Measurements from ENCODE around the gene MAPKAPK2. TPM values are rescaled to one million over a fixed set of nuclear protein-coding genes. Genes with fewer than 3 reads are reported as not detected.

Gene MAPKAPK2
- polyA plus RNA-seq, 3 donors, result 1.6 to 56.9 (median 2.2) TPM

- H3K36me3 Mint-ChIP-seq, result peaks cover 23 to 57% of the 10 kb centered on the region in 2 donors
- H3K4me3 Mint-ChIP-seq, result no peak overlapping the region
- H3K27me3 Mint-ChIP-seq (ENCODE audit: low read depth in 3 of 3), result peaks cover 0 to 3% (median 0%) of the 10 kb centered on the region in 3 donors
- Histone ChIP-seq H3K4me3 (replicated peaks in 1 of 3; ENCODE audit: low read depth in 2 of 3, low read length in 3 of 3) (peak overlapping the region in 1 of 3 experiments; percentile 36), H3K79me2 (ENCODE audit: insufficient read depth, low read length) (peaks cover 100% of the 10 kb centered on the region), H3K27me3 (ENCODE audit: control insufficient read depth in 2 of 2, insufficient read depth in 2 of 2, low read length in 2 of 2) (no peaks in the 10 kb centered on the region), H3K9ac (ENCODE audit: insufficient read depth, low read length, poor library complexity, severe bottlenecking) (no peak overlapping the region), H4K20me1 (ENCODE audit: insufficient read depth, low read length) (peaks cover 100% of the 10 kb centered on the region), H3K4me2 (replicated peaks; ENCODE audit: extremely low read depth, low read length, poor library complexity, severe bottlenecking) (peak overlapping the region; percentile 44), H3K27ac (ENCODE audit: low read depth in 1 of 2, low read length in 2 of 2) (peak overlapping the region in 1 of 2 donors; percentile 12), H2AFZ (ENCODE audit: insufficient read depth, low read depth, low read length, poor library complexity, severe bottlenecking) (no peak overlapping the region), H3K4me1 (ENCODE audit: control insufficient read depth in 1 of 2, insufficient read depth in 2 of 2, low read length in 2 of 2) (peaks cover 70 to 87% of the 10 kb centered on the region in 2 donors), H3K9me3 (replicated peaks in 1 of 2; ENCODE audit: control insufficient read depth in 1 of 2, insufficient read depth in 1 of 2, low read length in 2 of 2) (no peaks in the 10 kb centered on the region), H3K36me3 (replicated peaks in 1 of 2; ENCODE audit: control insufficient read depth in 1 of 2, insufficient read depth in 2 of 2, low read length in 2 of 2) (peaks cover 0 to 9% of the 10 kb centered on the region in 2 donors)
- H3K9me3 Mint-ChIP-seq, result peaks cover 0 to under 1% (median 0%) of the 10 kb centered on the region in 7 donors
- peaks cover 95% of the 10 kb centered on the region for H3K4me1 Mint-ChIP-seq
- intact Hi-C loops (cut with micrococcal nuclease), result no loop called here
- H3K27ac Mint-ChIP-seq, result peak overlapping the region in 2 of 7 donors; percentile 13 to 73
- no peak for DNase-seq
- 46% methylated on average over 2 of the region's 2 CpGs for WGBS (ENCODE audit: insufficient coverage)
- TF ChIP-seq, protein P1, sequence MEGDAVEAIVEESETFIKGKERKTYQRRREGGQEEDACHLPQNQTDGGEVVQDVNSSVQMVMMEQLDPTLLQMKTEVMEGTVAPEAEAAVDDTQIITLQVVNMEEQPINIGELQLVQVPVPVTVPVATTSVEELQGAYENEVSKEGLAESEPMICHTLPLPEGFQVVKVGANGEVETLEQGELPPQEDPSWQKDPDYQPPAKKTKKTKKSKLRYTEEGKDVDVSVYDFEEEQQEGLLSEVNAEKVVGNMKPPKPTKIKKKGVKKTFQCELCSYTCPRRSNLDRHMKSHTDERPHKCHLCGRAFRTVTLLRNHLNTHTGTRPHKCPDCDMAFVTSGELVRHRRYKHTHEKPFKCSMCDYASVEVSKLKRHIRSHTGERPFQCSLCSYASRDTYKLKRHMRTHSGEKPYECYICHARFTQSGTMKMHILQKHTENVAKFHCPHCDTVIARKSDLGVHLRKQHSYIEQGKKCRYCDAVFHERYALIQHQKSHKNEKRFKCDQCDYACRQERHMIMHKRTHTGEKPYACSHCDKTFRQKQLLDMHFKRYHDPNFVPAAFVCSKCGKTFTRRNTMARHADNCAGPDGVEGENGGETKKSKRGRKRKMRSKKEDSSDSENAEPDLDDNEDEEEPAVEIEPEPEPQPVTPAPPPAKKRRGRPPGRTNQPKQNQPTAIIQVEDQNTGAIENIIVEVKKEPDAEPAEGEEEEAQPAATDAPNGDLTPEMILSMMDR (IDR thresholded peaks at IDR 0.05), result no peak
Observed at GRCh38 chr1:206700445-206701036, 15.8 kb downstream of the MAPKAPK2 start.

DNA sequence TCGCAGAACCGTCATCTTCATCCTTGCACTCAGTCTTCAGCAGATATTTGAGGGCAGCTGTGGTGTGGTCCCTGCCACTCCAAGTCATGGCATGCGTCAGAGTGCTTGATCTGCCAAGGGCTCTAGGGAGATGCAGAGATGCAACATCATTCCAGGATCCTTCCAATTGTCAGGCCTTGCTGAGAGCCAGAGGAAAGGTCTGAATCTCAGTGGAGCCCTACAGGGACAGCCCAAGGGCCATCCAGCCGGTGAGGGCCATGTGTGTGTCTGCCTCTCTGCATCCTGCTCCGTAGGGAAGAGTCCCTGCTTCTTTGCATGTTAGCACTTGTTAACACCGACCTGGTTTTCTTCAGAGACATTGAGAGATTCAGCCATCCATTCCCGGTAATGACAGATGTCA lies 17.6 kb downstream of the MAPKAPK2 start:
- H3K9me3 ChIP-seq (replicated peaks in 1 of 2; ENCODE audit: control insufficient read depth in 1 of 2, insufficient read depth in 1 of 2, low read length in 2 of 2), result no peaks in the 10 kb centered on the region
- no peak overlapping the region for H3K4me3 ChIP-seq (replicated peaks in 1 of 3; ENCODE audit: low read depth in 2 of 3, low read length in 3 of 3)
- TF ChIP-seq, protein P1 (IDR thresholded peaks at IDR 0.05), result no peak
- H3K9ac ChIP-seq (ENCODE audit: insufficient read depth, low read length, poor library complexity, severe bottlenecking), result no peak overlapping the region
- H3K36me3 Mint-ChIP-seq, result peaks cover 15 to 51% of the 10 kb centered on the region in 2 donors
- peaks cover 100% of the 10 kb centered on the region for H3K79me2 ChIP-seq (ENCODE audit: insufficient read depth, low read length)
- intact Hi-C loops (cut with micrococcal nuclease), result no loop called here
- no peak overlapping the region for H3K4me3 Mint-ChIP-seq
- peaks cover 95% of the 10 kb centered on the region for H3K4me1 Mint-ChIP-seq
- DNase-seq, result no peak
- peaks cover 0 to 2% (median 0%) of the 10 kb centered on the region in 7 donors for H3K9me3 Mint-ChIP-seq
- no peak overlapping the region for H3K27ac ChIP-seq (ENCODE audit: low read depth in 1 of 2, low read length in 2 of 2)
- no peak overlapping the region for H3K4me2 ChIP-seq (replicated peaks; ENCODE audit: extremely low read depth, low read length, poor library complexity, severe bottlenecking)
- H3K4me1 ChIP-seq (ENCODE audit: control insufficient read depth in 1 of 2, insufficient read depth in 2 of 2, low read length in 2 of 2), result peaks cover 70 to 87% of the 10 kb centered on the region in 2 donors
- peaks cover 0 to 2% (median 0%) of the 10 kb centered on the region in 3 donors for H3K27me3 Mint-ChIP-seq (ENCODE audit: low read depth in 3 of 3)
- no peak overlapping the region for H2AFZ ChIP-seq (ENCODE audit: insufficient read depth, low read depth, low read length, poor library complexity, severe bottlenecking)
- H3K27ac Mint-ChIP-seq, result peak overlapping the region in 1 of 7 donors; percentile 17
- peaks cover 100% of the 10 kb centered on the region for H4K20me1 ChIP-seq (ENCODE audit: insufficient read depth, low read length)
- WGBS (ENCODE audit: insufficient coverage), result 96% methylated on average over 7 of the region's 7 CpGs
- no peaks in the 10 kb centered on the region for H3K36me3 ChIP-seq (replicated peaks in 1 of 2; ENCODE audit: control insufficient read depth in 1 of 2, insufficient read depth in 2 of 2, low read length in 2 of 2)
- no peaks in the 10 kb centered on the region for H3K27me3 ChIP-seq (ENCODE audit: control insufficient read depth in 2 of 2, insufficient read depth in 2 of 2, low read length in 2 of 2)

Measured in CD14-positive monocyte (primary cell).